HG03378 (cell line): ENCODE results near the gene TEPSIN.
A peak's percentile ranks its signal among the peaks of the same experiment; 100 is the strongest.

Source experiments
- ATAC-seq: cut with Tn5 transposase; IDR thresholded peaks from one replicate; pipeline ENCODE4 v1.9.1; 2021; ENCODE audit warnings: mild to moderate bottlenecking, moderate library complexity; ENCODE audit not compliant: unreplicated experiment

Gene TEPSIN

DNA sequence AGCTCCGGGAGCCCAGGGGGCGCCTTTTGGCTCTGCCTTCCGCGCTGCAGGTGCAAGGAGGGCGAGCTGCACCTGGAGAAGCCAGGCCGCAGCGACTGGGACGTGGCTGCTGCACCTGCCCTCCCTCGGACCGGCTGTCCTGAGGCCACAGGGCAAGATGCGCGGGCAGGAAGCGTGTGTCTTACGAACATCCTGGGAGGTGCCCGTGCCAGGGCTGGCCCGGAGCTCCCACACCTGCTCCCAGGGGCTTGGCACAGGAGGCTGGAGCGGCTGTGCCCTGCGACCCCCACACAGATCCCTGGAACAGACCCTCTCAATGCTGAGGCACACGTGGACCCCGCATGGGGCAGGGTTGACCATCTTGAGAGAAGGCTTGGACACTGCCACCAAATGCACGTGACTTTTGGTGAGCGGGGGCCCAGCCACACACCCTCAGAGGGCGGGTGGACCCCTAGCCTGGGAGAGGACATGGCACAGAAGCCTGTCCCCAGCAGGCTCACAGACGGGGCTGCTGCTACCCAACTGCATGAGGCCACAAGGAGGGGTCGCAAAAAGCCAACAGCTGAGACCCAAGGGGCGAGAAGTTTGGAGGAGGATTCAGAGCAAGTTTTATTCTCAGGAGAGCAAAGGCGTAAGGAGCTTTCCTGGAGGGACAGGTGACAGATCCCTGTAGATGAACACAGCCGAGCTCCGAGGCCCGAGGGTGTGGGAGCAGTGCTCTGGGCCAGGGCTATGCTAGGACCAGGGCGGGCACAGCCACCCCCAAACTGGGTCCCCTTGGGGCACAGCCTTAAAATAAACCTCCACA lies 11.6 kb upstream of the TEPSIN start:
- ATAC-seq: no peak

GRCh38 chr17:81249223-81250040 lies 10.6 kb upstream of the TEPSIN start:
- no peak for ATAC-seq

DNA sequence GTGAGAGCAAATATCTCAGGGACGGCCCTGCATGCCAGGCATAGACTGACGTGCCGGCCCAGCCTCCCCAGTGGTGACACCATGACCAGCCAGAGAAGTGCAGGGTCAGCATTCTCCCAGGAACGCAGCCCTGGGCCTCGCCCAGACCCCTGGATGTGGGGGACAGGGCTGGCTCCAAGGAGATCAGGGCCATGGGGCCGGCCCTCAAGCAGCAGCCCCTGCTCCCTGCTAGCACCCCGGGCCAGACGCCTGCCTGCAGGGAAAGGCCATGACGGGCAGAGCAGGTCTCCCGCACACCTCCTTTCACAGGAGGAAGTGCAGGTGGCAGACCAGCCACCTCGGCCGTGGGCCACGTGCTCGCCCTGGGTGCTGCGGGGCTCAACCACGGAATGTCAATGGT lies 9.8 kb upstream of the TEPSIN start:
- ATAC-seq: no peak

GRCh38 chr17:81247339-81247990 lies 8.6 kb upstream of the TEPSIN start:
- ATAC-seq: no peak

- ATAC-seq: no peak
Measured at GRCh38 chr17:81246679-81247338, 8.0 kb upstream of the TEPSIN start.

DNA sequence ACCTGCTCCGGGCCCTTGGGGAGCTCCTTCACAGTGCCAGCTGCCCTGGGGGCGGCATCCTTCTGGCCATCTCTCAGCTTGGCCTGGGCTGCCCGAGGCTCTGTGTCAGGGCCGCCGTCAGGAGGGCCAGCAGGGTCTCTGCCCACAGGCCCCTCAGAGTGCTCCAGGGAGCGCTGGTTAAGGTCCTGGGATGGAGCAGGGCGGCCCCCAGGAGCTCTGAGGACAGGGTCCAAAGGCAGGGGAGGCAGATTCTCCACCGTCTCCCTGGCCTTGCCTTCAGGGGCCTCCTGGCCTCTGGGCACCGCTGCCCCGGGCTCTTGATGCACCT lies 7.5 kb upstream of the TEPSIN start:
- no peak for ATAC-seq

DNA sequence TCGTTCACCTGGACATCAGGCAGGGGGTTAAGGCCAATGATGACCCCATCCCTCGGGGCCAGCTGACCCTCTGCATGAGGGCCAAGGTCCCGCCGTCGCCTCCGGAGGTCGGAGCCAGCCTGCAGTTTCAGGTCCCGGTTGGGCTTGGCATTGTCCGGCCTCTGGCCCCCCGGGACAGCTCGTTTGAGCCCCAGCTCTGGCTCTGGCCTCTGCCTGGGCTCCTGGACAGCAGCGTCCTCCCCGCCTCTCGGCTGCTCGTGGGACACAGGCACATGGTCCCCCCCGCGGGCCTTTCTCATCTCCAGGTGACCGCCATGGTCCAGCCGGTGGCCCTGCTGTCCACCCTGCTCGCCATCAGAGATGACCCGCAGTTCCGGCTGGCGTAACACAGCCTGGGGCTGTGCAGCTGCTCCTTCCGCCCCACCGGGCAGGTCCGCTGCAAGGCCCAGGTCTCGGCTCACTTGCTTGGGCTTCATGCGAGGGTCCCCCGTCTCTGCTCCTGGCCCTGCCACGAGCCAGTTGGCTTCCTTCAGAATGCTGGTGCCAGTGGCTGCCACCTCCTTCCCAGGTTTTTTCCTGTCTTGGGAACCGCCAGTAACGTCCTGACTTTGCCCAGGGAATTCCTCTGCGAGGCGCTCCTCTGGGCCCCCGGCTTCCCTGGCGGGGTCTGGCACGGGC lies 6.9 kb upstream of the TEPSIN start:
- ATAC-seq: no peak

DNA sequence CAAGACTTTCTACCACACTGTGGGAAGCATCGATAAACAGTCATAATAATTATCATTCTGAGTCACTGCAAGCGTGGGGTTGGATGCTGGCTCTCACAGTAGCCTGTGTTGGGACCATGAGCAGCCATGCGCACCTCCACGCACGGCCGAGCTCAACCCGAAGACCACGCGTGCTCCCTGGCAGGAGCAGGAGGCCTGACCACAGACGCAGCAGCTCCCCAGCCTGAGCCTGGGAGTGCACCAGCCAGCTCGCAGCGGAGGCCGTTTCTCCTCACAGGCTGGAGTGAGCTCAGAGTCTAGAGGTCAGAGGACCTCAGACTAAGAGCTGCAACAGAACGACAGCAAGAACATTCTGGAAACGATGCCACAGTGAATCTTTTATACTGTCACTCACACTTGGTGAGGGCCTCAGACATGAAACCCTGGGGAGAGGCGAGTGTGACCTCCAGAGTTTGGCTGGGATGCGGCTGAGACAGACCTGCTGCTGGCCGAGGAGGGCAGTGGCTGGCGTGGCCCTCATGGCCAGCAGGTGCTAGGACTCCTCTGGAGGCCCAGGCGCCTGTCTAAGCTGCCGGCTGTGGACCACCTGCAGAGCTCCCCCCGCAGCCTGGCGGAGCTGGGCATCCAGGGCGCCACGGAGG lies 6.3 kb upstream of the TEPSIN start:
- no peak for ATAC-seq

DNA sequence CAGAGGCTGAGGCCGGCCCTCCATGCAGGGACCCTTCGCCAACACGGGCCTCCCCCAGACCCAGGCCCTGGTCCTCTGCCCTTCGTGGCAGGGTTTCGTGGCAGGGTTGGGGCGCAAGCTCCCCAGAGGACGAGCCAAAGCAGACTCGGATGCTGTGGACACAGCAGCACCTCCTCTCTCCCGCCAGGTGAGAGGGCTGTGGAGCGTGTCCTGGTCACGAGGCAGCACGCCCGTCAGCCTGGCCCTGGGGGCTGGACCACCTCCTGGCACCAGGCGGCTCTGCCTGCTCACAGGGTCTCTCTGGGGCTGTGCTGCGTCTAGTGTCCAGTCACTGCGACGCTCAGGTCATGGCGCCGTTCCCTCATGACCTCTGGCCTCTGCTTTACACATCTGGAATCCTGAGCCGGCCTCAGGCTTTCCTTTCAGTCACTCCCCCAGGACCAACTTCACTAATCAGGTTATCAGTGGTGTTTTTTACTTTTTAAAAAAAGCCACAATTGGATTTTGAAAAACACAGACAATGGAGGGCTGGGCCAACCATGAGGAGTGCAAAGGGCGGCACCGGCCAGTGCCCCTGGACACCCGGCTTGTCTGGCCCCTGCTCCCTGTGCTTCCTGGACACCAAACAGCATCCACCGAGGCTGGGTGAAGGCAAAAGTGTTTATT lies 5.6 kb upstream of the TEPSIN start:
- ATAC-seq: no peak

DNA sequence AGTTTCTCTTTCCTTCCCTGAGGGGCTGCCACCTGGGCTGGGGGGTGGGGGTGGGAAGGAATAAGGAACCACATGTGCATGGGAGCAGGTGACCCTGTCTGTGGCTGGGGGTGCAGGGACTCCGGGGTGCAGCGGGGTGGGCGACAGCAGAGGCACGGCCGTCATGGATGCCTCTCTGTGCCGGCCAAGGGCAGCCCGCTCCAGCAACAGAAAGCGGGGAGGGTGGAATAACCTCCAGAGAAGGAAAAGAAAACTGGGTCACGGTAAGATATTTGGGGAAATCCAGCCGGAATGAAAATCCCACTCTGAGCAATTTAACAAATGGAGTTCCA lies 4.4 kb upstream of the TEPSIN start:
- no peak for ATAC-seq

GRCh38 chr17:81242421-81243332 lies 3.8 kb upstream of the TEPSIN start:
- ATAC-seq: no peak

GRCh38 chr17:81241648-81242420 lies 3.0 kb upstream of the TEPSIN start:
- no peak for ATAC-seq

GRCh38 chr17:81241203-81241602 lies 2.3 kb upstream of the TEPSIN start:
- no peak for ATAC-seq

- no peak for ATAC-seq
Measured at GRCh38 chr17:81240761-81241160, 1.9 kb upstream of the TEPSIN start.

DNA sequence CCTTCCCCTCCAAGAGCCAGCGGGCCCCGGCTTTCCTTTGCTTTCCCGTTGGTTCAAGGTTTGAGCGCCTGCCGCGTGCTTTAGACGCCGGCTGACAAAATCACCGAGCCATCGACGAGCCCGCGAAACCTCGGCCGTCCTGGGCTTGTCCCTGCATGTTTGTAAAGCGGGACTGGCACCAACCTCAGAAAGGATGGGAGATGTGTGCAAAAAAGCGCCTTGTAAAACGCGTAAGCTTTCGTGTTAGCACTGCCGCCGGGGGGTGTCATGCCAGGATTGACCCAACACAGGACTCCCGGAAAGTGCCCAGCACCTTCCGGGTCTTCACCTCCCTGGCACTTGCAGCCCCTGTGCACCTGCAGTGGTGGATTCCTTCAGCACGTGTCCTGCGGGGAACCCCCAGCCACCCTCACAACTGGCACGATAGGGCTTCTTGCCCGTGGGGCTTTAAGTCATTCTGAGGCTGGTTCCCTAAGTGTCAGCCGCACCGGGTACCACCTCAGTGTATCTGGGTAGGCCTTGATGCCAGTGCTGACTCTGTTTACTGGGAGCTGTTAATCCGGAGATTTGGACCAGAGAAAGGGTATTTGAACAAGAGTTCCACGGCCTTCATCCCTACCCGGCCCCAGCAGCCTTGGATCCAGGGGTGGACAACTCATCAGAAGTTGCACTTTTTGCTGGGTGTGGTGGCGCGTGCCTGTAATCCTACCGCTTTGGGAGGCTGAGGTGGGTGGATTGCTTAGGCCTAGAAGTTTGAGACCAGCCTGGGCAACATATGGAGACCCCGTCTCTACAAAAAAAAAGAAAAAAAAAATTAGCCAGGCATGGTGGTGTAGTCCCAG lies 1.1 kb upstream of the TEPSIN start:
- ATAC-seq: no peak

GRCh38 chr17:81238490-81238814 lies 403 bp downstream of the TEPSIN start:
- peak; percentile 9 for ATAC-seq
